A549 (cell line): ENCODE data around the gene RIMBP3C. TPM values are rescaled to one million over a fixed set of nuclear protein-coding genes. Genes with fewer than 3 reads are reported as not detected.
A peak's percentile ranks its signal among the peaks of the same experiment; 100 is the strongest.
"Not testable (repeated sequence)": the region's sequence is repeated elsewhere in the genome, so short reads cannot be mapped to it uniquely, and the experiment has no call there.

Source experiments
- ATAC-seq, 2 experiments: fragments of 200-7000 bp in 1 of 2; fragments of >200 bp in 1 of 2; cut with Nextera tagmentation in 1 of 2; cut with Tn5 transposase in 1 of 2; 3 replicates each; pipeline versions ENCODE4 v1.8.0 to v1.9.1; 2018 to 2020; ENCODE audit warnings: mild to moderate bottlenecking in 1 of 2, moderate library complexity in 1 of 2
- CTCF ChIA-PET: fragments of 300-600 bp; sonication (Branson Sonifier 250); formaldehyde crosslinking; extraction: SDS; loops from one replicate; lab custom pipeline; 2021; ENCODE audit warnings: antibody characterized with exemption, inconsistent platforms; lab: Yijun Ruan, JAX
- POLR2A ChIA-PET: fragments of 350-600 bp; formaldehyde crosslinking; extraction: SDS; loops from one replicate; lab custom pipeline; 2021; ENCODE audit warnings: antibody characterized with exemption, inconsistent platforms; lab: Yijun Ruan, JAX
- DNase-seq, 2 experiments: peaks; one replicate each; pipeline versions ENCODE4 v3.0.0 to v3.0.0-alpha.2; 2011 to 2016; ENCODE audit warnings: low read depth in 1 of 2, low spot score in 1 of 2
- FAIRE-seq: peaks from 2 replicates; lab custom pipeline; 2011; peaks lifted over from hg19 to GRCh38; lab: Jason Lieb, UNC
- H3K27ac ChIP-seq, 2 experiments: fragments of >200 bp; sonication (Bioruptor Twin); formaldehyde crosslinking; 3 replicates each; pipeline ENCODE4 v1.5.1; 2016 to 2017
- H3K4me1 ChIP-seq: fragments of >200 bp; sonication (Bioruptor Twin); formaldehyde crosslinking; 3 replicates; pipeline ENCODE4 v1.6.1; 2016
- H3K4me2 ChIP-seq: fragments of >200 bp; sonication (Bioruptor Twin); formaldehyde crosslinking; 3 replicates; pipeline ENCODE4 v1.6.1; 2016
- H3K4me3 ChIP-seq: fragments of >200 bp; sonication (Bioruptor Twin); formaldehyde crosslinking; 3 replicates; pipeline ENCODE4 v1.5.1; 2016
- H3K9me3 ChIP-seq: fragments of >200 bp; sonication (Bioruptor Twin); formaldehyde crosslinking; 3 replicates; pipeline ENCODE4 v1.6.1; 2016
- CBX2 ChIP-seq: fragments of 200-600 bp; sonication (generic); IDR thresholded peaks from 2 replicates; pipeline ENCODE4 v1.6.1; 2016; ENCODE audit warnings: low read depth, mild to moderate bottlenecking, borderline replicate concordance
- FOSL2 ChIP-seq, 2 experiments: fragments of 450-650 bp in 1 of 2; fragments of >200 bp in 1 of 2; sonication (Bioruptor Twin) in 1 of 2; formaldehyde crosslinking; IDR thresholded peaks; 2 replicates each; pipeline versions ENCODE4 v1.5.0 to v1.6.1; 2016 to 2020; ENCODE audit warnings: mild to moderate bottlenecking in 1 of 2, moderate library complexity in 1 of 2
- HMGXB4 ChIP-seq: fragments of 250-450 bp; sonication (Bioruptor Pico); IDR thresholded peaks from 2 replicates; pipeline ENCODE4 v1.5.0; 2021; ENCODE audit warnings: mild to moderate bottlenecking, moderate library complexity, borderline replicate concordance
- HOXA7 ChIP-seq: fragments of 250-450 bp; sonication (Bioruptor Pico); IDR thresholded peaks from 2 replicates; pipeline ENCODE4 v1.5.0; 2020; ENCODE audit warnings: mild to moderate bottlenecking, moderate library complexity
- JUN ChIP-seq, 2 experiments: fragments of >200 bp; sonication (Bioruptor Twin); formaldehyde crosslinking; IDR thresholded peaks; 2 replicates in 1 of 2; 3 replicates in 1 of 2; pipeline ENCODE4 v1.6.1; 2016 to 2017
- KDM1A ChIP-seq: fragments of 200-600 bp; sonication (generic); IDR thresholded peaks from 2 replicates; pipeline ENCODE4 v1.6.1; 2016; ENCODE audit warnings: low read depth, mild to moderate bottlenecking
- KDM5A ChIP-seq: fragments of 200-600 bp; sonication (generic); IDR thresholded peaks from 2 replicates; pipeline ENCODE4 v1.6.1; 2016; ENCODE audit warnings: antibody characterized with exemption, mild to moderate bottlenecking
- NFE2L2 ChIP-seq: fragments of 150-350 bp; conservative IDR thresholded peaks from 2 replicates; pipeline ENCODE4 v1.6.1; 2014; ENCODE audit warnings: low read length
- NPAS2 ChIP-seq: fragments of 250-450 bp; sonication (Bioruptor Pico); IDR thresholded peaks from 2 replicates; pipeline ENCODE4 v1.8.0; 2022; ENCODE audit warnings: mild to moderate bottlenecking, moderate library complexity, borderline replicate concordance
- POLR2A ChIP-seq: IDR thresholded peaks from 2 replicates; pipeline ENCODE4 v1.6.1; 2012; ENCODE audit warnings: mild to moderate bottlenecking, low read length
- RAD21 ChIP-seq, 2 experiments: fragments of >200 bp in 1 of 2; sonication (Bioruptor Twin) in 1 of 2; formaldehyde crosslinking in 1 of 2; IDR thresholded peaks in 1 of 2; conservative IDR thresholded peaks in 1 of 2; 2 replicates in 1 of 2; 3 replicates in 1 of 2; pipeline ENCODE4 v1.6.1; 2012 to 2018; ENCODE audit warnings: inconsistent platforms in 1 of 2
- RNF2 ChIP-seq: fragments of 200-600 bp; sonication (generic); IDR thresholded peaks from 2 replicates; pipeline ENCODE4 v1.6.1; 2016; ENCODE audit warnings: low read depth, mild to moderate bottlenecking, antibody characterized with exemption, moderate library complexity, borderline replicate concordance
- SMC3 ChIP-seq: fragments of >200 bp; sonication (Bioruptor Twin); formaldehyde crosslinking; IDR thresholded peaks from 3 replicates; pipeline ENCODE4 v1.6.1; 2018; ENCODE audit warnings: inconsistent platforms
- TFCP2L1 ChIP-seq: fragments of 250-450 bp; sonication (Bioruptor Pico); IDR thresholded peaks from 2 replicates; pipeline ENCODE4 v1.5.0; 2021; ENCODE audit warnings: mild to moderate bottlenecking
- ZFP36 ChIP-seq: fragments of 450-650 bp; IDR thresholded peaks from 2 replicates; pipeline ENCODE4 v1.6.1; 2014; ENCODE audit warnings: borderline replicate concordance; ENCODE audit not compliant: partially characterized antibody
- WGBS: methylation state at CpG from one replicate; pipeline ENCODE4 v1.1.6; 2017; ENCODE audit errors: missing lambda C conversion rate; 5-methylcytosine and 5-hydroxymethylcytosine counted together
- polyA plus RNA-seq, 4 experiments: library from polyadenylated mRNA; depleted of rRNA in 3 of 4; stranded (reverse); fragments of >200 nt; fragmentation: RNase III in 1 of 4; extraction: RNeasy Plus Mini Kit Qiagen cat#74134 plus additional on column Dnase treatment in 1 of 4; gene quantifications; 2 replicates in 3 of 4; 3 replicates in 1 of 4; pipeline ENCODE4 v1.2.3, GENCODE V29; 2011 to 2017

The RIMBP3C gene
- polyA plus RNA-seq, 2 of the 4 experiments (the other 2 are of a cell fraction): 0.08 to 0.27 TPM

- ChIA-PET POLR2A (interaction anchor here (1.6 kb wide), 1 partner anchor 56 kb away, joined by 4 read pairs; no protein-coding TSS in a partner anchor), CTCF (interaction anchor here (0.8 to 1.5 kb wide), 2 partner anchors 43 to 73 kb away, joined by 3 to 4 read pairs; no protein-coding TSS in a partner anchor)
- WGBS: 66% methylated on average over 3 of the region's 6 CpGs
- TF ChIP-seq KDM1A (no peak), KDM5A (no peak)
- H3K9me3 ChIP-seq: no peaks in the 10 kb centered on the region
- peaks cover 66% of the 10 kb centered on the region for H3K4me1 ChIP-seq
- H3K27ac ChIP-seq: peak overlapping the region in 1 of 2 experiments; percentile 59; a peak in 2 of 6 replicates
- peak overlapping the region; percentile 83 for H3K4me2 ChIP-seq
- no peak overlapping the region for H3K4me3 ChIP-seq
- DNase-seq (no peak), ATAC-seq (no peak; a peak in 1 of 6 replicates), FAIRE-seq (no peak)
These were observed 22.1 kb upstream of the RIMBP3C start for GRCh38 chr22:21573293-21573734.

- Histone ChIP-seq H3K4me3 (no peak overlapping the region), H3K4me1 (peaks cover 66% of the 10 kb centered on the region), H3K4me2 (peak overlapping the region; percentile 83; the same call in 2 of the 3 replicates), H3K9me3 (no peaks in the 10 kb centered on the region), H3K27ac (no peak overlapping the region; a peak in 1 of 6 replicates)
- 98% methylated on average over 4 of the region's 4 CpGs for WGBS
- CTCF ChIA-PET: no interaction called here
- POLR2A ChIA-PET: no interaction called here
- TF ChIP-seq KDM1A: no peak
- no peak for TF ChIP-seq CBX2
- TF ChIP-seq HOXA7 (CRISPR knock-in tag): no peak
- no peak for TF ChIP-seq RNF2
- no peak for TF ChIP-seq HMGXB4
- FAIRE-seq (no peak), DNase-seq (no peak), ATAC-seq (no peak)
These were observed 20.4 kb upstream of the RIMBP3C start for GRCh38 chr22:21571679-21572078.

GRCh38 chr22:21570398-21570797 is 19.1 kb upstream of the RIMBP3C start:
- no peak overlapping the region for H3K27ac ChIP-seq

GRCh38 chr22:21569459-21570170 is 18.4 kb upstream of the RIMBP3C start:
- DNase-seq: no peak
- WGBS: 64% methylated on average over 8 of the region's 8 CpGs
- CTCF ChIA-PET: interaction anchor here (1.3 kb wide), 1 partner anchor 23 kb away, joined by 3 read pairs; no protein-coding TSS in a partner anchor
- Histone ChIP-seq H3K4me1 (peaks cover 53% of the 10 kb centered on the region), H3K4me3 (peak overlapping the region; percentile 100; the same call in 2 of the 3 replicates), H3K4me2 (peak overlapping the region; percentile 99), H3K27ac (peak overlapping the region in 1 of 2 experiments; percentile 99; a peak in 1 of 6 replicates), H3K9me3 (no peaks in the 10 kb centered on the region)
- POLR2A ChIA-PET: no interaction called here
- TF ChIP-seq FOSL2 (IDR thresholded peaks at IDR 0.05) (no peak), FOSL2 (CRISPR knock-in tag; IDR thresholded peaks at IDR 0.05) (no peak), POLR2A (no peak), RAD21 (conservative IDR thresholded peaks at IDR 0.05 in 1 of 2, IDR thresholded peaks at IDR 0.05 in 1 of 2) (no peak), JUN (IDR thresholded peaks at IDR 0.05) (no peak), NFE2L2 (no peak), SMC3 (no peak), HMGXB4 (no peak), NPAS2 (CRISPR knock-in tag) (no peak), TFCP2L1 (no peak)
- no peak for FAIRE-seq
- ATAC-seq: no peak

More at GRCh38 chr22:21570398-21570797, 19.1 kb upstream of the RIMBP3C start:
- no peak overlapping the region for H3K4me3 ChIP-seq
- no peak for ATAC-seq
- FAIRE-seq: no peak
- 77% methylated on average over 4 of the region's 4 CpGs for WGBS
- H3K4me1 ChIP-seq: peaks cover 61% of the 10 kb centered on the region
- no peak for TF ChIP-seq ZFP36
- CTCF ChIA-PET: no interaction called here
- H3K4me2 ChIP-seq: peak overlapping the region; percentile 99
- POLR2A ChIA-PET: no interaction called here
- H3K9me3 ChIP-seq: no peaks in the 10 kb centered on the region
- no peak for DNase-seq

- DNase-seq, H3K9me3 ChIP-seq, FAIRE-seq, ATAC-seq, POLR2A ChIA-PET: not testable (repeated sequence)
- Histone ChIP-seq H3K4me2 (peak overlapping the region; percentile 99), H3K27ac (peak overlapping the region; percentile 99), H3K4me1 (peaks cover 48% of the 10 kb centered on the region), H3K4me3 (peak overlapping the region; percentile 100)
- WGBS: 41% methylated on average over 11 of the region's 12 CpGs
- CTCF ChIA-PET: interaction anchor here (1.3 kb wide), 1 partner anchor 24 kb away, joined by 3 read pairs; no protein-coding TSS in a partner anchor
These were observed 17.8 kb upstream of the RIMBP3C start for GRCh38 chr22:21569076-21569427.
